HFF-Myc (cell line): Measurements from ENCODE around the gene C5.
A peak's percentile ranks its signal among the peaks of the same experiment; 100 is the strongest.

Experiments used
- DNase-seq: peaks from one replicate; pipeline ENCODE4 v3.0.0-alpha.2; 2011; ENCODE audit warnings: low read depth; ENCODE audit errors: extremely low read depth
- H3K4me3 ChIP-seq: replicated peaks from 2 replicates; pipeline ENCODE4 v1.5.1; 2011; ENCODE audit warnings: low read depth, mild to moderate bottlenecking, control low read depth, low read length
- TF ChIP-seq, protein P1 (sequence below): IDR thresholded peaks from 2 replicates; pipeline ENCODE4 v1.5.1; 2012; ENCODE audit warnings: mild to moderate bottlenecking, low read depth, low read length, control low read depth; ENCODE audit errors: missing control alignments

The C5 gene

DNA sequence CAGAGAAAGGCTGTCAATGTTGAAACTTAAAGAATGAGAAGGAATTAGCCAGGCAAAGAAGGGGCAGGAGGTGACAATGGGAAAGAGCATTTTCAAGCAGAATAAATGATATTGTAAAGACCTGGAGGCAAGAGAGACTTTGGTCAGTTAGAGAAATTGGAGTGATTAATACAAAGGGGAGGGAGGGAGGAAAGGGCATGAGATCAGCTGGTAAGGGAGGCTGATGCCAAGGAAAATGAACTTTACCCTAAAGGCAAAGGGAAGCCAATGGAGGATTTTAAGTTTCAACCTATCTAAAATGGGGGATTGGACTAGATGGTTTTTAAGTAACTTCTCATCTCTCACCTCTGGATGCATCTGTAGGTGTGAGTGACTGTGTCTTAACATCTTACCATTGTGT lies 23.3 kb downstream of the C5 start:
- TF ChIP-seq, protein P1, sequence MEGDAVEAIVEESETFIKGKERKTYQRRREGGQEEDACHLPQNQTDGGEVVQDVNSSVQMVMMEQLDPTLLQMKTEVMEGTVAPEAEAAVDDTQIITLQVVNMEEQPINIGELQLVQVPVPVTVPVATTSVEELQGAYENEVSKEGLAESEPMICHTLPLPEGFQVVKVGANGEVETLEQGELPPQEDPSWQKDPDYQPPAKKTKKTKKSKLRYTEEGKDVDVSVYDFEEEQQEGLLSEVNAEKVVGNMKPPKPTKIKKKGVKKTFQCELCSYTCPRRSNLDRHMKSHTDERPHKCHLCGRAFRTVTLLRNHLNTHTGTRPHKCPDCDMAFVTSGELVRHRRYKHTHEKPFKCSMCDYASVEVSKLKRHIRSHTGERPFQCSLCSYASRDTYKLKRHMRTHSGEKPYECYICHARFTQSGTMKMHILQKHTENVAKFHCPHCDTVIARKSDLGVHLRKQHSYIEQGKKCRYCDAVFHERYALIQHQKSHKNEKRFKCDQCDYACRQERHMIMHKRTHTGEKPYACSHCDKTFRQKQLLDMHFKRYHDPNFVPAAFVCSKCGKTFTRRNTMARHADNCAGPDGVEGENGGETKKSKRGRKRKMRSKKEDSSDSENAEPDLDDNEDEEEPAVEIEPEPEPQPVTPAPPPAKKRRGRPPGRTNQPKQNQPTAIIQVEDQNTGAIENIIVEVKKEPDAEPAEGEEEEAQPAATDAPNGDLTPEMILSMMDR, result no peak
- no peak overlapping the region for H3K4me3 ChIP-seq
- no peak for DNase-seq

DNA sequence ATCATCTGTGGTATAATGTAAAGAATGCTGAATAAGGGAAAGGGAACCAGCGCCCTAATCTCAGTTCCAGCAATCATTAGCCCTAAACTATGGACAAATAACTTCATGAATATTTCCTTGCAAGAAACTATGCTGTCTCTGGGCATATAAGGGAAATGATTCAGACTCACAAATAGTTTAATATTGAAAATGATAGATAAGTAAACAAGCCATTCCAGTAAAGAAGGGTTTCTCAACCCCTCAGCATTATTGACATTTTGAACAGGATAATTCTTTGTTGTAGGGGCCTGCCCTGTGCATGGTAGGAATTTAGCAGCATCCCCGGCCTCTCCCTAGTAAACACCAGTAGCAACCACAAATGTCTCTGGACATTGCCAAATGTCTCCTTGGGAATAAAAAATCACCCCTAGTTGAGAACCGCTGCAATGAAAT lies 23.8 kb downstream of the C5 start:
- TF ChIP-seq, protein P1, result no peak
- H3K4me3 ChIP-seq, result no peak overlapping the region
- DNase-seq, result no peak

DNA sequence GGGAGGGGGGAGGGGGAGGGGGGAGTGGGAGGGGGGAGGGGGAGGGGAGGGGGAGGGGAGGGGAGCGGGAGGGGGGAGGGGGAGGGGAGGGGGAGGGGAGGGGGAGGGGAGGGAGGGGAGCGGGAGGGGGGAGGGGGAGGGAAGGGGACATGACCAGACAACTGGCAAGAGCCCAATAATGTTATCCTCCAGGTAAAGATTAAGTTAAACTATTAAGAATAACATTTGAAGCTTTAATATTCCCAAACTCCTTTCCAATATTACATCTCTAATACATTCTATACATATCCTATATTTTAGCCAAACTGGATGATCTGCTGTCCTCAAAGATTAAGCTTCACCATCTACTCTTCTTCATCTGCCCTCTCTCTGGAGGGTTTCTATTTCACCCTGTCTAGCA lies 25.8 kb downstream of the C5 start:
- H3K4me3 ChIP-seq, result no peak overlapping the region
- TF ChIP-seq, protein P1, result no peak
- no peak for DNase-seq

DNA sequence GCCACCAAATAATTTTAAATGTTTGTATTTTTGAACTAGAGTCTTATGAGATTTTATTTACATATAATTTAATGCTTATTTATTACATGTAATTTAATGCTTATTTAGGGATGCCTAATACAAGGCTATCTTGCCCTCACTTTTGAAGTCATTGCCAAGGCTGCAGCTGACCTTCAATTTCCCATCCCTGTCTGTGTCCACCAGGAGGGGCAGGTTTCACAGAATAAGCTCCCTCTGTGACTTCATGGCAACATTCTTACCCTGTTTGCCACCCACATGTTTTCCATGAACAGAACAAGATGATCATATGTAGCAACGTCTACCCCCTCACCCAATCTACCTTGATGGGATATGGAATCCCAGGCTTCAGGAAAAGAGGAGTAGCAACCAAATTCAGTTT lies 27.0 kb downstream of the C5 start:
- no peak for DNase-seq
- TF ChIP-seq, protein P1, result peak; percentile 37

DNA sequence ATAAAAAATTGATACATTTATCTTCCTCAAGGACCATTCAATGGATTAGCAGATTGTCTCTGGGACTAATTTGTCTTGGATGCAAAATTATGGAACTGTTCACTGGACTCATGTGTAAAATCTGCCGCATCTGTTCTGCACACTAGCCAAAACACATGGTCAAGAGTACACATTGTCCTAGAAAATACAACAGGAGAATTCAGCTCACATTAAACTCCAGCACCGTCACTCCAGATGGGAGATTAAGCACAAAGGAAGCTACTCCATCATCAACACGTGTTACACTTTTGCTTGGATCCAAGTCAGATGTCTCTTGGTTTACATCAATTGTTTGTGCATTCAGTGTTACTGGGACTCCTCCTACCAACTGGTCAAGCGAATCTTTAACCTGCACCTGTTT lies 28.8 kb downstream of the C5 start:
- peak; percentile 46 for DNase-seq
- no peak overlapping the region for H3K4me3 ChIP-seq
- TF ChIP-seq, protein P1, result no peak

More for the DNA sequence above, 27.0 kb downstream of the C5 start:
- no peak overlapping the region for H3K4me3 ChIP-seq

DNA sequence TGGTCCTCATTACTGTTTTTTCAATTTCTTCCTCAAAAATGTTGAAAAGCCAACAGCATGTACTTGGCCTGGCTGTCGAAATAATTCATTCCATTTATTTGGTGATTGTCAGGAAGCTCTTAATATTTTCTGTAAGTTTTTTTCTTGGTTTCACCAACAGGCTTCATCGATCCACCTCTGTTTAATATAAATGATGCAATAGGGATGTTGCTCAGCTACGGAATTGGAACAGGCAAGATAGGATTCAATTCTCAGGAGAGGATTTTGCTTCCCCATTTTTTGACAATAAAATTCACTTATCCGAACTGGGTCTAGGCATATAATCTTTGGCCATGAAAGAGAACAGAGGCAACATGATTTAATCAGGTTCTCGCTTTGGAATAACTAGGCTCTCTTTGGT lies 30.8 kb downstream of the C5 start:
- DNase-seq, result no peak
- TF ChIP-seq, protein P1, result no peak
- no peak overlapping the region for H3K4me3 ChIP-seq

DNA sequence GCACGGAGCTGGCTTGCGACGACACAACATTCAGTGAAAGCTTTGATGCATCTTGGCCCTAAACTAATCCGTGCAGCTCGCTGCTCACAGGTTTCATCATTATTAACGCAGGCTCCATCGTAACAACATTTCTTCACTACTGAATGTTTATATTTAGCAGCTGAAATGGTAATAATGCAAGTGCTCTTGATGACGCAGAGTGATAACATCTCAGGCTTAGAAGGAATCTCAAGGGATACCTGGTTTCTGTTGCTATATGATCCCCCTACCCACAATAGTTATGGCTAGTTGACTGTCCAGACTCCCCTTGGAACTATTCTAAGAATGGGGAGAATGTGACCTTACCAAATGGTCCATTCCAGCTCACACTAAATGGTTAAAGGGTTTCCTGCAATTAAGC lies 36.2 kb downstream of the C5 start:
- H3K4me3 ChIP-seq, result no peak overlapping the region
- TF ChIP-seq, protein P1, result no peak
- no peak for DNase-seq
